Occipital lobe (tissue), 2 donors: ENCODE results near the gene ULBP3. TPM values are rescaled to one million over a fixed set of nuclear protein-coding genes. Genes with fewer than 3 reads are reported as not detected.
"Not testable (repeated sequence)": the region's sequence is repeated elsewhere in the genome, so short reads cannot be mapped to it uniquely, and the experiment has no call there.

ENCODE experiments used
- DNase-seq: peaks from one replicate; lab custom pipeline; 2025; lab: John Stamatoyannopoulos, UW
- total RNA-seq: library from RNA; depleted of rRNA; stranded (reverse); fragments of >200 nt; gene quantifications from one replicate; pipeline ENCODE4 v1.2.3, GENCODE V29; 2014

ULBP3 gene
- total RNA-seq, 1 donor from 2014 or later = 6.2 TPM

- no peak for DNase-seq
Measured at GRCh38 chr6:150043501-150044412, 25.2 kb downstream of the ULBP3 start.

GRCh38 chr6:150043096-150043495, 25.8 kb downstream of the ULBP3 start:
- no peak for DNase-seq

GRCh38 chr6:150038202-150039062, 30.5 kb downstream of the ULBP3 start:
- DNase-seq = no peak

GRCh38 chr6:150037526-150038201, 31.3 kb downstream of the ULBP3 start:
- no peak for DNase-seq

GRCh38 chr6:150036081-150036480, 32.8 kb downstream of the ULBP3 start:
- DNase-seq = no peak

GRCh38 chr6:150033207-150033771, 35.6 kb downstream of the ULBP3 start:
- DNase-seq = no peak

GRCh38 chr6:150032598-150032997, 36.3 kb downstream of the ULBP3 start:
- DNase-seq = no peak

- no peak for DNase-seq
Measured at GRCh38 chr6:150030611-150031010, 38.3 kb downstream of the ULBP3 start.

GRCh38 chr6:150029749-150030148, 39.2 kb downstream of the ULBP3 start:
- DNase-seq = no peak

GRCh38 chr6:150029276-150029675, 39.6 kb downstream of the ULBP3 start:
- no peak for DNase-seq

- DNase-seq = no peak
Measured at GRCh38 chr6:150028799-150029198, 40.1 kb downstream of the ULBP3 start.

- DNase-seq = no peak
Measured at GRCh38 chr6:150027806-150028565, 40.9 kb downstream of the ULBP3 start.

- DNase-seq = no peak
Measured at GRCh38 chr6:150026976-150027805, 41.7 kb downstream of the ULBP3 start.

- no peak for DNase-seq
Measured at GRCh38 chr6:150025201-150025917, 43.6 kb downstream of the ULBP3 start, which contains the start of gene RAET1L. Gene RAET1L (minus strand): TSS chr6:150025532. CDS start chr6:150025471, 61 bp downstream.

- DNase-seq = no peak
Measured at GRCh38 chr6:150024646-150025155, 44.2 kb downstream of the ULBP3 start.

GRCh38 chr6:150024021-150024420, 44.9 kb downstream of the ULBP3 start:
- not testable (repeated sequence) for DNase-seq

- not testable (repeated sequence) for DNase-seq
Measured at GRCh38 chr6:150021870-150022269, 47.1 kb downstream of the ULBP3 start.

GRCh38 chr6:150018846-150019580, 49.9 kb downstream of the ULBP3 start:
- no peak for DNase-seq
